HEK293 (cell line): ENCODE measurements around the gene HSD17B10.
A peak's percentile ranks its signal among the peaks of the same experiment; 100 is the strongest.

ENCODE experiments used
- CTCF ChIA-PET: fragments of 350-600 bp; formaldehyde crosslinking; extraction: SDS; loops from one replicate; lab custom pipeline; 2021; ENCODE audit warnings: antibody characterized with exemption; lab: Yijun Ruan, JAX
- POLR2A ChIA-PET: fragments of 300-600 bp; formaldehyde crosslinking; extraction: SDS; loops from one replicate; lab custom pipeline; 2020; ENCODE audit warnings: antibody characterized with exemption, inconsistent platforms; lab: Yijun Ruan, JAX
- H3K27ac ChIP-seq: fragments of 200-500 bp; sonication (Bioruptor generic); 2 replicates; pipeline ENCODE4 v1.5.1; 2014; ENCODE audit warnings: low read depth, low read length, control low read depth, inconsistent platforms; ENCODE audit errors: extremely low read depth
- H3K36me3 ChIP-seq, 2 experiments: fragments of 200-500 bp in 1 of 2; sonication (Bioruptor generic) in 1 of 2; 1 replicate in 1 of 2; 2 replicates in 1 of 2; pipeline ENCODE4 v1.5.1; 2014 to 2017; ENCODE audit warnings: inconsistent platforms in 2 of 2, low read length in 2 of 2; ENCODE audit not compliant: control insufficient read depth in 2 of 2, insufficient read depth in 1 of 2
- H3K4me1 ChIP-seq: fragments of 200-500 bp; sonication (Bioruptor generic); 2 replicates; pipeline ENCODE4 v1.5.1; 2014; ENCODE audit warnings: mild to moderate bottlenecking, low read length, inconsistent platforms; ENCODE audit not compliant: control insufficient read depth, insufficient read depth
- H3K4me3 ChIP-seq: 2 replicates; pipeline ENCODE4 v1.5.1; 2011; ENCODE audit warnings: low read depth, mild to moderate bottlenecking, control low read depth, low read length, moderate library complexity
- H3K9me3 ChIP-seq: fragments of 200-500 bp; sonication (Bioruptor generic); 2 replicates; pipeline ENCODE4 v1.5.1; 2014; ENCODE audit warnings: low read depth, low read length, inconsistent platforms; ENCODE audit not compliant: control insufficient read depth, insufficient read depth
- GLI2 ChIP-seq: fragments of 450-650 bp; formaldehyde crosslinking; IDR thresholded peaks from 2 replicates; pipeline ENCODE4; 2017; ENCODE audit warnings: missing biosample characterization, missing genetic modification characterization, low read depth, borderline replicate concordance
- ZNF138 ChIP-seq: fragments of 450-650 bp; formaldehyde crosslinking; IDR thresholded peaks from 2 replicates; pipeline ENCODE4 v1.5.1; 2016; ENCODE audit warnings: missing biosample characterization, missing genetic modification characterization, borderline replicate concordance
- ZNF174 ChIP-seq: fragments of 450-650 bp; formaldehyde crosslinking; IDR thresholded peaks from 2 replicates; pipeline ENCODE4 v1.5.0; 2017; ENCODE audit warnings: missing biosample characterization, mild to moderate bottlenecking, missing genetic modification characterization
- ZNF350 ChIP-seq: fragments of 450-650 bp; formaldehyde crosslinking; IDR thresholded peaks from 2 replicates; pipeline ENCODE4 v1.5.0; 2017; ENCODE audit warnings: missing biosample characterization, mild to moderate bottlenecking, missing genetic modification characterization
- ZNF366 ChIP-seq: fragments of 450-650 bp; formaldehyde crosslinking; conservative IDR thresholded peaks from 2 replicates; pipeline ENCODE4 v1.5.1; 2016; ENCODE audit warnings: missing biosample characterization, missing genetic modification characterization
- ZNF391 ChIP-seq: fragments of 450-650 bp; formaldehyde crosslinking; IDR thresholded peaks from 2 replicates; pipeline ENCODE4 v1.5.1; 2016; ENCODE audit warnings: low read depth, missing biosample characterization, missing genetic modification characterization, borderline replicate concordance
- ZNF837 ChIP-seq: fragments of 450-650 bp; formaldehyde crosslinking; IDR thresholded peaks from 2 replicates; pipeline ENCODE4 v1.5.1; 2016; ENCODE audit warnings: missing biosample characterization, missing genetic modification characterization
- TF ChIP-seq, protein P1 (sequence below): fragments of 450-650 bp; formaldehyde crosslinking; IDR thresholded peaks from 2 replicates; pipeline ENCODE4 v1.5.1; 2017; ENCODE audit warnings: missing biosample characterization, missing genetic modification characterization
- TF ChIP-seq, protein P2 (sequence below): fragments of 450-650 bp; formaldehyde crosslinking; optimal IDR thresholded peaks from 2 replicates; pipeline ENCODE3; 2016; ENCODE audit warnings: missing biosample characterization, mild to moderate bottlenecking, missing genetic modification characterization
- TF ChIP-seq, protein P3 (sequence below): fragments of 450-650 bp; formaldehyde crosslinking; IDR thresholded peaks from 2 replicates; pipeline ENCODE4 v1.5.1; 2016; ENCODE audit warnings: missing biosample characterization, missing genetic modification characterization
- TF ChIP-seq, protein P4 (sequence below): fragments of 450-650 bp; formaldehyde crosslinking; IDR thresholded peaks from 2 replicates; pipeline ENCODE4 v1.5.1; 2017; ENCODE audit warnings: missing biosample characterization, missing genetic modification characterization

The HSD17B10 gene

DNA sequence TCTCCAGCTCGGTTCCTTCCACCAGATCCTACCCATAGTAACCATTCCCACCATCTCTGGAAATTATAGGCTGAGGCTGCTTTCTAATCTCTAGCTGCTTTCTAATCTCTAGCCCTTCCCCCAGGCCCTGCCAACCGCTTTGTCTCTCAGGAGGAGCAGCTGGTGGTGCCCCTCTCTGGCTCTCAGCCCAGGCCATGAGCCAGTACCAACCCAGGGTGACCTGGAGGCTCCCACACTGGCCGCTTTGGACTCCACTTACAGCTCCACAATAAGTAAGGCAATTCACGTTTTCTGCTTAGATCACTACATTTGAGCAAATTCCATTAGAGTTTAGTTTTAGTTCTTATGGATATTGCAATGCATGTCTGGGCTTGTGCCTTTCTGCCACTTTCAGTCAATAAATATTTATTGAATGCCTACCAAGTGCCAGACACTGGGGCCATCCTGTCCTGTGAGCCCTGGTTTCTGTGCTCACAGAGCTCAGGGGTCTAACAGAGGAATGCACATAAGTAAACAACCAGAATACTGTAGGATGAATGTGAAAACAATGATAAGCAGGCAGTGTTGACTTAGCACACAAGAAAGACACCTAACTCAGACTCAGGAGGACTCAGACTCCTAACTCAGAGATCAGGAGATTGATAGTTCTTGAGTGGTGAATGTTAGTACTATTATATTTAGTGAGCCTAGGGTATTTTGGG, 50.6 kb downstream of the HSD17B10 start:
- POLR2A ChIA-PET: no interaction called here
- H3K4me3 ChIP-seq: no peak overlapping the region
- H3K27ac ChIP-seq: peak overlapping the region; percentile 49; the same call in 1 of the 2 replicates
- no peak for TF ChIP-seq ZNF174 (tag by site-specific recombination)
- TF ChIP-seq, protein P1, sequence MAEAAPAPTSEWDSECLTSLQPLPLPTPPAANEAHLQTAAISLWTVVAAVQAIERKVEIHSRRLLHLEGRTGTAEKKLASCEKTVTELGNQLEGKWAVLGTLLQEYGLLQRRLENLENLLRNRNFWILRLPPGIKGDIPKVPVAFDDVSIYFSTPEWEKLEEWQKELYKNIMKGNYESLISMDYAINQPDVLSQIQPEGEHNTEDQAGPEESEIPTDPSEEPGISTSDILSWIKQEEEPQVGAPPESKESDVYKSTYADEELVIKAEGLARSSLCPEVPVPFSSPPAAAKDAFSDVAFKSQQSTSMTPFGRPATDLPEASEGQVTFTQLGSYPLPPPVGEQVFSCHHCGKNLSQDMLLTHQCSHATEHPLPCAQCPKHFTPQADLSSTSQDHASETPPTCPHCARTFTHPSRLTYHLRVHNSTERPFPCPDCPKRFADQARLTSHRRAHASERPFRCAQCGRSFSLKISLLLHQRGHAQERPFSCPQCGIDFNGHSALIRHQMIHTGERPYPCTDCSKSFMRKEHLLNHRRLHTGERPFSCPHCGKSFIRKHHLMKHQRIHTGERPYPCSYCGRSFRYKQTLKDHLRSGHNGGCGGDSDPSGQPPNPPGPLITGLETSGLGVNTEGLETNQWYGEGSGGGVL (tag by site-specific recombination): no peak
- TF ChIP-seq GLI2 (tag by site-specific recombination): no peak
- TF ChIP-seq, protein P2, sequence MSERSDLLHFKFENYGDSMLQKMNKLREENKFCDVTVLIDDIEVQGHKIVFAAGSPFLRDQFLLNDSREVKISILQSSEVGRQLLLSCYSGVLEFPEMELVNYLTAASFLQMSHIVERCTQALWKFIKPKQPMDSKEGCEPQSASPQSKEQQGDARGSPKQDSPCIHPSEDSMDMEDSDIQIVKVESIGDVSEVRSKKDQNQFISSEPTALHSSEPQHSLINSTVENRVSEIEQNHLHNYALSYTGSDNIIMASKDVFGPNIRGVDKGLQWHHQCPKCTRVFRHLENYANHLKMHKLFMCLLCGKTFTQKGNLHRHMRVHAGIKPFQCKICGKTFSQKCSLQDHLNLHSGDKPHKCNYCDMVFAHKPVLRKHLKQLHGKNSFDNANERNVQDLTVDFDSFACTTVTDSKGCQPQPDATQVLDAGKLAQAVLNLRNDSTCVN: no peak
- TF ChIP-seq, protein P3, sequence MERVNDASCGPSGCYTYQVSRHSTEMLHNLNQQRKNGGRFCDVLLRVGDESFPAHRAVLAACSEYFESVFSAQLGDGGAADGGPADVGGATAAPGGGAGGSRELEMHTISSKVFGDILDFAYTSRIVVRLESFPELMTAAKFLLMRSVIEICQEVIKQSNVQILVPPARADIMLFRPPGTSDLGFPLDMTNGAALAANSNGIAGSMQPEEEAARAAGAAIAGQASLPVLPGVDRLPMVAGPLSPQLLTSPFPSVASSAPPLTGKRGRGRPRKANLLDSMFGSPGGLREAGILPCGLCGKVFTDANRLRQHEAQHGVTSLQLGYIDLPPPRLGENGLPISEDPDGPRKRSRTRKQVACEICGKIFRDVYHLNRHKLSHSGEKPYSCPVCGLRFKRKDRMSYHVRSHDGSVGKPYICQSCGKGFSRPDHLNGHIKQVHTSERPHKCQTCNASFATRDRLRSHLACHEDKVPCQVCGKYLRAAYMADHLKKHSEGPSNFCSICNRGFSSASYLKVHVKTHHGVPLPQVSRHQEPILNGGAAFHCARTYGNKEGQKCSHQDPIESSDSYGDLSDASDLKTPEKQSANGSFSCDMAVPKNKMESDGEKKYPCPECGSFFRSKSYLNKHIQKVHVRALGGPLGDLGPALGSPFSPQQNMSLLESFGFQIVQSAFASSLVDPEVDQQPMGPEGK (tag by site-specific recombination): no peak
- TF ChIP-seq ZNF350: no peak
- no peak for TF ChIP-seq ZNF837
- TF ChIP-seq ZNF366 (tag by site-specific recombination): no peak
- TF ChIP-seq, protein P4, sequence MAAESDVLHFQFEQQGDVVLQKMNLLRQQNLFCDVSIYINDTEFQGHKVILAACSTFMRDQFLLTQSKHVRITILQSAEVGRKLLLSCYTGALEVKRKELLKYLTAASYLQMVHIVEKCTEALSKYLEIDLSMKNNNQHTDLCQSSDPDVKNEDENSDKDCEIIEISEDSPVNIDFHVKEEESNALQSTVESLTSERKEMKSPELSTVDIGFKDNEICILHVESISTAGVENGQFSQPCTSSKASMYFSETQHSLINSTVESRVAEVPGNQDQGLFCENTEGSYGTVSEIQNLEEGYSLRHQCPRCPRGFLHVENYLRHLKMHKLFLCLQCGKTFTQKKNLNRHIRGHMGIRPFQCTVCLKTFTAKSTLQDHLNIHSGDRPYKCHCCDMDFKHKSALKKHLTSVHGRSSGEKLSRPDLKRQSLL (tag by site-specific recombination): no peak
- TF ChIP-seq ZNF391: no peak
- no peak for TF ChIP-seq ZNF138 (tag by site-specific recombination)
- H3K36me3 ChIP-seq: peaks cover 91 to 92% of the 10 kb centered on the region in 2 experiments
- H3K9me3 ChIP-seq: no peaks in the 10 kb centered on the region
- CTCF ChIA-PET: interaction anchor here (0.6 to 1.6 kb wide), 3 partner anchors 63 to 70 kb away, joined by 4 to 6 read pairs (median 4); no protein-coding TSS in a partner anchor
- H3K4me1 ChIP-seq: no peaks in the 10 kb centered on the region
